ENCODE results near the gene EFCAB10.
"Not testable (repeated sequence)": the region's sequence is repeated elsewhere in the genome, so short reads cannot be mapped to it uniquely, and the experiment has no call there.

DNA sequence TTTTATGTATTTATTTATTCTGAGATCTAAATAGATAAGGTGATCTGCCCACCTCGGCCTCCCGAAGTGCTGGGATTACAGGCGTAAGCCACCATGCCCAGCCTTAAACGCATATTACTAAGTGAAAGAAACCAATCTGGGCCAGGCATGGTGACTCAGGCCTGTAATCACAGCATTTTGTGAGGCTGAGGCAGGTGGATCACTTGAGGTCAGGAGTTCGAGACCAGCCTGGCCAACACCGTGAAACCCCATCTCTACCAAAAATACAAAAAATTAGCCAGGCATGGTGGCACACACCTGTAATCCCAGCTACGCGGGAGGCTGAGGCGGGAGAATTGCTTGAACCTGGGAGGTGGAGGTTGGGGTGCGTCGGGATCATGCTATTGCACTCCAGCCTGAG is 56.9 kb downstream of the EFCAB10 start:
- not testable (repeated sequence) for TF ChIP-seq CTCF (IDR thresholded peaks at IDR 0.05; ENCODE audit: insufficient read depth, low read length, poor library complexity, severe bottlenecking); EZH2phosphoT487 (conservative IDR thresholded peaks at IDR 0.05; ENCODE audit: low read length)
